Tibial artery (tissue), 4 donors: ENCODE results near the gene CD96.
"Not testable (repeated sequence)": the region's sequence is repeated elsewhere in the genome, so short reads cannot be mapped to it uniquely, and the experiment has no call there.

ENCODE experiments used
- DNase-seq, 2 donors: peaks; one replicate each; pipeline ENCODE4 v3.0.0-alpha.2; 2019
- H3K27ac ChIP-seq, 2 donors: fragments of 200-600 bp; sonication (generic) in 1 of 2; 1 replicate in 1 of 2; 2 replicates in 1 of 2; pipeline ENCODE4 v1.5.1; 2018 to 2019; ENCODE audit warnings: mild to moderate bottlenecking in 1 of 2
- H3K27me3 ChIP-seq, 2 donors: fragments of 200-600 bp; sonication (generic) in 1 of 2; one replicate each; pipeline versions ENCODE4 v1.5.1 to v1.6.0; 2016 to 2019
- H3K36me3 ChIP-seq, 3 donors: fragments of 200-600 bp; sonication (generic) in 2 of 3; one replicate each; pipeline ENCODE4 v1.5.1; 2016 to 2019; ENCODE audit warnings: mild to moderate bottlenecking in 2 of 3
- H3K4me1 ChIP-seq, 4 donors: fragments of 200-600 bp; sonication (generic) in 2 of 4; 1 replicate in 3 of 4; 2 replicates in 1 of 4; pipeline ENCODE4 v1.5.1; 2016 to 2019
- H3K4me3 ChIP-seq, 2 donors: fragments of 200-600 bp; sonication (generic) in 1 of 2; 1 replicate in 1 of 2; 2 replicates in 1 of 2; pipeline ENCODE4 v1.5.1; 2018 to 2019; ENCODE audit warnings: mild to moderate bottlenecking in 2 of 2
- H3K9me3 ChIP-seq, 3 donors: fragments of 200-600 bp; sonication (generic) in 1 of 3; one replicate each; pipeline ENCODE4 v1.5.1; 2016 to 2019
- intact Hi-C: fragments of 100-400 bp; cut with DNase I; formaldehyde crosslinking; loops from one replicate; pipeline ENCODE4 v1.15.0; 2023; ENCODE audit warnings: low total_unique reads
- TF ChIP-seq, protein P1 (sequence below), 2 experiments: fragments of 200-600 bp in 1 of 2; fragments of 450-650 bp in 1 of 2; IDR thresholded peaks; one replicate each; pipeline ENCODE4 v1.5.1; 2017 to 2019; ENCODE audit warnings: antibody characterized with exemption in 2 of 2, mild to moderate bottlenecking in 1 of 2, moderate library complexity in 1 of 2

Gene CD96

GRCh38 chr3:111542611-111543300 is 759 bp downstream of the CD96 start:
- H3K27me3 ChIP-seq = no peaks in the 10 kb centered on the region

GRCh38 chr3:111545349-111545748 is 3.4 kb downstream of the CD96 start:
- Histone ChIP-seq H3K4me3 (no peak overlapping the region), H3K36me3 (no peaks in the 10 kb centered on the region), H3K4me1 (no peaks in the 10 kb centered on the region), H3K27ac (no peak overlapping the region), H3K9me3 (no peaks in the 10 kb centered on the region), H3K27me3 (no peaks in the 10 kb centered on the region)
- intact Hi-C loops = no loop called here
- TF ChIP-seq, protein P1, sequence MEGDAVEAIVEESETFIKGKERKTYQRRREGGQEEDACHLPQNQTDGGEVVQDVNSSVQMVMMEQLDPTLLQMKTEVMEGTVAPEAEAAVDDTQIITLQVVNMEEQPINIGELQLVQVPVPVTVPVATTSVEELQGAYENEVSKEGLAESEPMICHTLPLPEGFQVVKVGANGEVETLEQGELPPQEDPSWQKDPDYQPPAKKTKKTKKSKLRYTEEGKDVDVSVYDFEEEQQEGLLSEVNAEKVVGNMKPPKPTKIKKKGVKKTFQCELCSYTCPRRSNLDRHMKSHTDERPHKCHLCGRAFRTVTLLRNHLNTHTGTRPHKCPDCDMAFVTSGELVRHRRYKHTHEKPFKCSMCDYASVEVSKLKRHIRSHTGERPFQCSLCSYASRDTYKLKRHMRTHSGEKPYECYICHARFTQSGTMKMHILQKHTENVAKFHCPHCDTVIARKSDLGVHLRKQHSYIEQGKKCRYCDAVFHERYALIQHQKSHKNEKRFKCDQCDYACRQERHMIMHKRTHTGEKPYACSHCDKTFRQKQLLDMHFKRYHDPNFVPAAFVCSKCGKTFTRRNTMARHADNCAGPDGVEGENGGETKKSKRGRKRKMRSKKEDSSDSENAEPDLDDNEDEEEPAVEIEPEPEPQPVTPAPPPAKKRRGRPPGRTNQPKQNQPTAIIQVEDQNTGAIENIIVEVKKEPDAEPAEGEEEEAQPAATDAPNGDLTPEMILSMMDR (IDR thresholded peaks at IDR 0.05) = no peak
- DNase-seq = no peak

More at GRCh38 chr3:111542611-111543300, 759 bp downstream of the CD96 start:
- Histone ChIP-seq H3K36me3 (no peaks in the 10 kb centered on the region), H3K9me3 (no peaks in the 10 kb centered on the region), H3K27ac (no peak overlapping the region), H3K4me3 (no peak overlapping the region), H3K4me1 (peaks cover 0 to 7% (median 3%) of the 10 kb centered on the region in 4 donors)
- intact Hi-C loops = no loop called here
- no peak for DNase-seq
- TF ChIP-seq, protein P1 (IDR thresholded peaks at IDR 0.05) = no peak

- DNase-seq = no peak
- H3K36me3 ChIP-seq = no peaks in the 10 kb centered on the region
- H3K27ac ChIP-seq = no peak overlapping the region
- H3K27me3 ChIP-seq = no peaks in the 10 kb centered on the region
- intact Hi-C loops = no loop called here
- no peak overlapping the region for H3K4me3 ChIP-seq
- no peaks in the 10 kb centered on the region for H3K4me1 ChIP-seq
- no peaks in the 10 kb centered on the region for H3K9me3 ChIP-seq
- TF ChIP-seq, protein P1 (IDR thresholded peaks at IDR 0.05) = no peak
Observed at GRCh38 chr3:111547631-111548030, 5.6 kb downstream of the CD96 start.

- intact Hi-C loops = no loop called here
- no peaks in the 10 kb centered on the region for H3K36me3 ChIP-seq
- TF ChIP-seq, protein P1 (IDR thresholded peaks at IDR 0.05) = no peak
- DNase-seq = no peak
- no peak overlapping the region for H3K27ac ChIP-seq
- no peaks in the 10 kb centered on the region for H3K4me1 ChIP-seq
- no peaks in the 10 kb centered on the region for H3K27me3 ChIP-seq
- no peaks in the 10 kb centered on the region for H3K9me3 ChIP-seq
- H3K4me3 ChIP-seq = no peak overlapping the region
Observed at GRCh38 chr3:111548092-111548491, 6.1 kb downstream of the CD96 start.

DNA sequence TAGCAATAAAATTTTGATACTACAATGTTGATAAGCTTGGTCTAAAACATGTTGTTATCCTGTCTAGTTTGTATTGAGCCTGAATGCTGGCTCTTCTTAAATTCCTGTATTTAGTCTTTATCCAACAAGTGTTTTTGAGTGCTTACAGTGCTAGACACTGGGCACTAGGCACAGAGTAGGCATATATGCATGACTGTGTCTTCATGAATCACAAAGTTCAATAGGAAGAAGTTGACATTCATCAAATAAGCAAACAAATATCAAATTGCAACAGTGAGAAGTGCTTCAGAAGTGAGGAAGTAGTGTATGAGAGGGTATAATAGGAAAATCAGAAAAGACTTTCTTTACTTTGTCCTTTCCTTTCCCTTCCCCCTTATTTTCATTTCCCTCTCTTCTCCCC is 6.8 kb downstream of the CD96 start:
- H3K9me3 ChIP-seq = no peaks in the 10 kb centered on the region
- no peak overlapping the region for H3K4me3 ChIP-seq
- no peaks in the 10 kb centered on the region for H3K4me1 ChIP-seq
- TF ChIP-seq, protein P1 (IDR thresholded peaks at IDR 0.05) = no peak
- H3K36me3 ChIP-seq = no peaks in the 10 kb centered on the region
- intact Hi-C loops = no loop called here
- DNase-seq = no peak
- no peaks in the 10 kb centered on the region for H3K27me3 ChIP-seq
- H3K27ac ChIP-seq = no peak overlapping the region

GRCh38 chr3:111561902-111562301 is 19.9 kb downstream of the CD96 start:
- H3K27ac ChIP-seq, H3K36me3 ChIP-seq, H3K4me1 ChIP-seq, DNase-seq, intact Hi-C loops, H3K4me3 ChIP-seq, H3K9me3 ChIP-seq, H3K27me3 ChIP-seq: not testable (repeated sequence)
